OCI-LY7 (cell line): Measurements from ENCODE around the gene TSPO. TPM values are rescaled to one million over a fixed set of nuclear protein-coding genes. Genes with fewer than 3 reads are reported as not detected.

Experiments
- BruUV-seq: library from RNA; stranded (reverse); fragments of 400-500 nt; replicated peaks from 2 replicates; lab custom pipeline; 2021; lab: Mats Ljungman, UMichigan
- CTCF ChIA-PET: fragments of 300-600 bp; sonication (Branson Sonifier 250); formaldehyde crosslinking; loops from one replicate; lab custom pipeline; 2022; ENCODE audit warnings: antibody characterized with exemption; ENCODE audit not compliant: unreplicated experiment; lab: Charles Lee
- POLR2A ChIA-PET: fragments of 300-600 bp; sonication (Branson Sonifier 250); formaldehyde crosslinking; loops from one replicate; lab custom pipeline; 2022; ENCODE audit warnings: antibody characterized with exemption; lab: Charles Lee
- DNase-seq: peaks from one replicate; pipeline ENCODE4 v3.0.0-alpha.2; 2015; ENCODE audit warnings: low spot score
- H2AFZ ChIP-seq: fragments of 200-600 bp; sonication (generic), shearing (Covaris generic); 2 replicates; pipeline ENCODE4 v1.6.1; 2014; ENCODE audit warnings: mild to moderate bottlenecking, antibody characterized with exemption, low read length, moderate library complexity
- H3K27ac ChIP-seq: fragments of 200-600 bp; sonication (generic); 2 replicates; pipeline ENCODE4 v1.5.1; 2014; ENCODE audit warnings: mixed run types, low read depth, mild to moderate bottlenecking, moderate library complexity, low read length, inconsistent platforms; ENCODE audit not compliant: poor library complexity, severe bottlenecking
- H3K36me3 ChIP-seq: fragments of 200-600 bp; sonication (generic); 2 replicates; pipeline ENCODE4 v1.6.1; 2014; ENCODE audit warnings: mild to moderate bottlenecking, antibody characterized with exemption, low read length, moderate library complexity, mixed read lengths; ENCODE audit not compliant: insufficient read depth
- H3K4me1 ChIP-seq: fragments of 200-600 bp; sonication (generic); 2 replicates; pipeline ENCODE4 v1.5.1; 2014; ENCODE audit warnings: mild to moderate bottlenecking, low read length; ENCODE audit not compliant: insufficient read depth, poor library complexity, severe bottlenecking
- H3K4me2 ChIP-seq: fragments of 200-600 bp; sonication (generic); 2 replicates; pipeline ENCODE4 v1.6.1; 2014; ENCODE audit warnings: mild to moderate bottlenecking, low read length
- H3K4me3 ChIP-seq: fragments of 200-600 bp; sonication (generic); 2 replicates; pipeline ENCODE4 v1.5.1; 2014; ENCODE audit warnings: mild to moderate bottlenecking, low read depth, low read length; ENCODE audit not compliant: poor library complexity, severe bottlenecking
- H3K79me2 ChIP-seq: fragments of 200-600 bp; sonication (generic); 2 replicates; pipeline ENCODE4 v1.6.1; 2016; ENCODE audit warnings: low read depth, mild to moderate bottlenecking, low read length, moderate library complexity, mixed read lengths; ENCODE audit not compliant: insufficient read depth
- H3K9me2 ChIP-seq: fragments of 200-600 bp; sonication (generic); 2 replicates; pipeline ENCODE4 v1.6.1; 2016; ENCODE audit warnings: mild to moderate bottlenecking, low read length, mixed read lengths; ENCODE audit not compliant: insufficient read depth
- H3K9me3 ChIP-seq: fragments of 200-600 bp; sonication (generic); 2 replicates; pipeline ENCODE4 v1.6.1; 2014; ENCODE audit warnings: mild to moderate bottlenecking, mixed run types, low read length, mixed read lengths
- H4K20me1 ChIP-seq: fragments of 200-600 bp; sonication (generic); 2 replicates; pipeline ENCODE4 v1.6.1; 2014; ENCODE audit warnings: mild to moderate bottlenecking, antibody characterized with exemption, low read length, moderate library complexity, mixed read lengths; ENCODE audit not compliant: insufficient read depth
- CTCF ChIP-seq: fragments of 200-600 bp; sonication (generic); conservative IDR thresholded peaks from 2 replicates; pipeline ENCODE4 v1.5.1; 2014; ENCODE audit warnings: mild to moderate bottlenecking, antibody characterized with exemption, low read length, moderate library complexity, mixed read lengths
- EZH2phosphoT487 ChIP-seq: fragments of 200-600 bp; sonication (generic); IDR thresholded peaks from 2 replicates; pipeline ENCODE4 v1.6.1; 2018; ENCODE audit warnings: low read depth, borderline replicate concordance, mild to moderate bottlenecking, mixed run types, antibody characterized with exemption, low read length, moderate library complexity, mixed read lengths
- intact Hi-C: fragments of 100-400 bp; cut with micrococcal nuclease; formaldehyde crosslinking; loops from one replicate; pipeline ENCODE4 v1.10.0; 2022; ENCODE audit not compliant: unreplicated experiment
- total RNA-seq, 2 experiments: library from RNA; depleted of rRNA in 1 of 2; stranded (reverse); fragments of >200 nt in 1 of 2; shearing (Covaris generic) in 1 of 2; gene quantifications; 2 replicates each; pipeline ENCODE4 v1.2.3, GENCODE V29; 2014 to 2022

Gene TSPO
- total RNA-seq, 2 experiments from 2014 or later, result 47.1 to 69.9 TPM

DNA sequence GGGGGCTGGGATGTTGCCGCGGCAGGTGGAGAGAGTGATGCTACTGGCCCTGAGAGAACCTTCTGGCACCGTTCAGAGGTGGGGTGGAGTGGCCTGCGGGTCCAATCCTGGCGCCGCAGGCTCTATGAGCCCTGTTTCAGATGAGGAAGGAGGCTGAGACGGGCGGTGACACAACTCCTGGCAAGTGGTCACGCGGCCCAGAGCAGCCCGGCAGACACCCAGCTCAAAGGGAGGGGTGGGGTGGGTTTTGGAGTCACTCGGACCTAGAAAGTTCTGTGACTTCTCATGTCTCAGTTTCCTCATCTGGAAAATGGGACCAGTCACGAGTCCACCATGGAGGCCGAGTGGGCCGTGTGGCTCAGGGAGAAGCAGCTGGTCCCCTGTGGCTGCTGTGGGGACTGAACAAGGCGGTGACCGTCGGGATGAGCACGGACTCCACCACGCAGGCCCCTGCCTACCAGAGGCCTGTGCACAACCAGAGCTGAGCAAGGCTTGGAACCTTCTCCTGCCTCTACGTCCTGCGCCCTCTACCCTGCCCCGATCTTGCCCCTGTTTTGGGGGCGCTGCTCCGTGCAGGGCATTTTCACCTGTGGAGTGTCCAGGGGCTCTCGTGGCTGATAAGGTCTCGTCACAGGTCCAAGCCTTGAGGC lies 3.7 kb downstream of the TSPO start:
- Histone ChIP-seq H4K20me1 (no peaks in the 10 kb centered on the region), H2AFZ (no peak overlapping the region), H3K9me2 (no peaks in the 10 kb centered on the region), H3K36me3 (no peaks in the 10 kb centered on the region), H3K79me2 (no peaks in the 10 kb centered on the region), H3K4me2 (no peak overlapping the region), H3K27ac (no peak overlapping the region), H3K4me3 (no peak overlapping the region), H3K9me3 (no peaks in the 10 kb centered on the region), H3K4me1 (peaks cover 12% of the 10 kb centered on the region)
- intact Hi-C loops, result no loop called here
- TF ChIP-seq CTCF (no peak), EZH2phosphoT487 (no peak)
- no TSS peak for BruUV-seq
- ChIA-PET CTCF (interaction anchor here (0.6 kb wide), 1 partner anchor 44 kb away, joined by 5 read pairs; no protein-coding TSS in a partner anchor), POLR2A (no interaction called here)
- no peak for DNase-seq

DNA sequence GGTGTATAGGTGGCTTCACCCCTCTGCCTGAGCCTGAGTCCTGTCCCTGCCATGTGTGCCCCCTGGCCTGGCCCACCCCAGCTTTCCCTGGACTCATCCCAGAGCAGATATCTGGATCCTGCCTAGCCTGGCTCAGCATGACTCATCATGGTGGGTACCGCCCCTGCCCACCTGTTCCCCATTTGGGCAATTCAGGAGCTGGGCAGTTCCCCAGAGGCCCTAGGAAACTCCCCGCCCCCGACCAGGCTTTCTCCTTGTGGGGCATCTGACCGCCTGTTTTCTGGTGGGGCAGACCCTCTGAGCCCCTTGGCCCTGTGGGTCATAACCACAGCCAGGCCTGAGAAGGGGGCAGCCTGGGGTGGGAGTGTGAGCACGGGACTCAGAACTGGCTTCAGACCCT lies 4.4 kb downstream of the TSPO start:
- Histone ChIP-seq H3K9me3 (no peaks in the 10 kb centered on the region), H3K9me2 (no peaks in the 10 kb centered on the region), H2AFZ (no peak overlapping the region), H4K20me1 (no peaks in the 10 kb centered on the region), H3K36me3 (no peaks in the 10 kb centered on the region), H3K4me1 (peaks cover 12% of the 10 kb centered on the region), H3K4me2 (no peak overlapping the region), H3K4me3 (no peak overlapping the region), H3K79me2 (no peaks in the 10 kb centered on the region), H3K27ac (no peak overlapping the region)
- TF ChIP-seq EZH2phosphoT487, result no peak
- TF ChIP-seq CTCF, result no peak
- ChIA-PET CTCF (no interaction called here), POLR2A (no interaction called here)
- DNase-seq, result no peak
- BruUV-seq, result no TSS peak
- intact Hi-C loops, result no loop called here

DNA sequence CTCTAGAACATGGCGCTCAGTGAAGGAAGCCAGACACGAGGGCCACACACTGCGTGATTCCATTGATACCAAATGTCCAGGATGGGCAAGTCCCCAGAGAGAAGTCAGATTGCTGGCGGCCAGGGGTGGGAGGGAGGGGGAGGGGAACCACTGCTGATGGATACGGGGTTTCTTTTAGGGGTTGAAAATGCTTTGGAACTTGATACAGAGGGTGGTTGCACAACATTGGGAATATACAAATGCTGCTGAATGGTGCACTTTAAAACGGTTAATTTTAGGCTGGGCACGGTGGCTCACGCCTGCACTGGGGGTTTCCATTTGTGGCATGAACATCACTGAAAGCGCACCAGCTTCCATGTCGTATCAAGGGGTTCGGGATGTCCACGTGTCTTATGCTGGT lies 5.1 kb downstream of the TSPO start:
- no peak overlapping the region for H3K4me3 ChIP-seq
- intact Hi-C loops, result no loop called here
- H3K4me2 ChIP-seq, result no peak overlapping the region
- no peaks in the 10 kb centered on the region for H4K20me1 ChIP-seq
- peaks cover 12% of the 10 kb centered on the region for H3K4me1 ChIP-seq
- no peak overlapping the region for H2AFZ ChIP-seq
- ChIA-PET CTCF (no interaction called here), POLR2A (no interaction called here)
- BruUV-seq, result no TSS peak
- H3K27ac ChIP-seq, result no peak overlapping the region
- TF ChIP-seq EZH2phosphoT487, result no peak
- TF ChIP-seq CTCF, result no peak
- H3K36me3 ChIP-seq, result no peaks in the 10 kb centered on the region
- no peaks in the 10 kb centered on the region for H3K9me3 ChIP-seq
- no peaks in the 10 kb centered on the region for H3K79me2 ChIP-seq
- H3K9me2 ChIP-seq, result no peaks in the 10 kb centered on the region
- DNase-seq, result no peak
